Measurements from ENCODE around the gene CRISPLD2.

The CRISPLD2 gene

GRCh38 chr16:84918006-84918909 is 98.5 kb downstream of the CRISPLD2 start:
- no peak for DNase-seq

- no peak for DNase-seq
Measured at GRCh38 chr16:84919269-84919668, 99.5 kb downstream of the CRISPLD2 start.

- no peak for DNase-seq
Measured at GRCh38 chr16:84919708-84920107, 99.9 kb downstream of the CRISPLD2 start.

GRCh38 chr16:84920333-84920732 is 100.5 kb downstream of the CRISPLD2 start:
- no peak for DNase-seq

GRCh38 chr16:84922351-84923120 is 102.8 kb downstream of the CRISPLD2 start:
- DNase-seq = no peak

GRCh38 chr16:84924331-84925091 is 104.7 kb downstream of the CRISPLD2 start:
- DNase-seq = no peak

GRCh38 chr16:84925092-84925772 is 105.4 kb downstream of the CRISPLD2 start:
- peak; percentile 89 for DNase-seq

GRCh38 chr16:84925773-84926372 is 106.1 kb downstream of the CRISPLD2 start:
- DNase-seq = no peak

GRCh38 chr16:84926462-84926861 is 106.7 kb downstream of the CRISPLD2 start:
- DNase-seq = no peak

GRCh38 chr16:84927621-84928591 is 108.1 kb downstream of the CRISPLD2 start:
- no peak for DNase-seq

GRCh38 chr16:84928679-84929420 is 109.1 kb downstream of the CRISPLD2 start:
- DNase-seq = no peak

GRCh38 chr16:84929421-84930297 is 109.9 kb downstream of the CRISPLD2 start:
- DNase-seq = no peak

GRCh38 chr16:84930298-84931106 is 110.7 kb downstream of the CRISPLD2 start:
- no peak for DNase-seq

GRCh38 chr16:84931107-84931494 is 111.3 kb downstream of the CRISPLD2 start:
- no peak for DNase-seq

GRCh38 chr16:84931506-84931905 is 111.7 kb downstream of the CRISPLD2 start:
- no peak for DNase-seq

GRCh38 chr16:84932681-84933080 is 112.9 kb downstream of the CRISPLD2 start:
- DNase-seq = no peak

GRCh38 chr16:84933774-84934631 is 114.2 kb downstream of the CRISPLD2 start:
- DNase-seq = no peak

Measured in stimulated activated CD8-positive, alpha-beta memory T cell treated with anti-CD3 and anti-CD28 coated beads, Interleukin-4, amount 100 ng/mL, for 48 hours (primary cell).